SHP77 (cell line): ENCODE data around the gene HSPB3.
"Not testable (repeated sequence)": the region's sequence is repeated elsewhere in the genome, so short reads cannot be mapped to it uniquely, and the experiment has no call there.

ENCODE experiments used
- DNase-seq, 2 experiments: peaks; one replicate each; lab custom pipeline; 2025; lab: John Stamatoyannopoulos, UW

The HSPB3 gene

DNA sequence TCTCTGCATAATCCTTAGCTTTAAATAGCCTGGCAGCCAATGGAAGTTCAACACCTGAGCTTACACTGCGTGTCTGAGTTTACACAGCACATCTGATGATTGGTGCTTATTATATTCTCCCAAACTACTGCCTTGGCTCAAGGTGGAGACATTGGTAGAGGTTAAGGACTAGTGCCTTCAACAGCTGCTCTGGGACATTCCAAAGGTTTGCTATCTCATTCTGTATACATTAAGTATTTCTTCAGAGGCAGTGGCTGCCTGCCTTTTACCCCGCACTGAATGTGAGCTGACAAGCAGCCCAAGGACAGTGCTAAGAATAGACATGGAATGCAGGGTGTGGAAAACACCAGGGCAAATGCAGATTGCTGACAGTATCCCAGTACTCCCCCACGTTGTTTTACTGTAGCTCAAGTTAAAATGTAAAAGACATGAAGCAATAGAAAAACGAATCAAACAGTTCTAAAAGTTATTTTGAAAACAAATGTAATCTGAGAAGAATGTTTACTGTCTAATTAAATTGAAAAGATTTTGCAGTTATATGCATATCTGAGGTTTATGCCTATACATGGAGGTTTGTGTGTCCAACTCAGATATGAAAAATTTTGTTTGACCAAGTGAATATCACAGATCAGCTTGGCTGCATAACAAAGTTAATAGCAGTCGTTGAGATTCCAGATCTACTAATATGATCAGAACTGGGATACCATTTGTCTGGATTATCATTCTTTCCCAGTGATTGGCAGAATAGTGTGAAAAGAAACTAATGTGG lies 1.8 kb downstream of the HSPB3 start:
- no peak for DNase-seq

GRCh38 chr5:54458221-54458620 lies 2.7 kb downstream of the HSPB3 start:
- DNase-seq = no peak

DNA sequence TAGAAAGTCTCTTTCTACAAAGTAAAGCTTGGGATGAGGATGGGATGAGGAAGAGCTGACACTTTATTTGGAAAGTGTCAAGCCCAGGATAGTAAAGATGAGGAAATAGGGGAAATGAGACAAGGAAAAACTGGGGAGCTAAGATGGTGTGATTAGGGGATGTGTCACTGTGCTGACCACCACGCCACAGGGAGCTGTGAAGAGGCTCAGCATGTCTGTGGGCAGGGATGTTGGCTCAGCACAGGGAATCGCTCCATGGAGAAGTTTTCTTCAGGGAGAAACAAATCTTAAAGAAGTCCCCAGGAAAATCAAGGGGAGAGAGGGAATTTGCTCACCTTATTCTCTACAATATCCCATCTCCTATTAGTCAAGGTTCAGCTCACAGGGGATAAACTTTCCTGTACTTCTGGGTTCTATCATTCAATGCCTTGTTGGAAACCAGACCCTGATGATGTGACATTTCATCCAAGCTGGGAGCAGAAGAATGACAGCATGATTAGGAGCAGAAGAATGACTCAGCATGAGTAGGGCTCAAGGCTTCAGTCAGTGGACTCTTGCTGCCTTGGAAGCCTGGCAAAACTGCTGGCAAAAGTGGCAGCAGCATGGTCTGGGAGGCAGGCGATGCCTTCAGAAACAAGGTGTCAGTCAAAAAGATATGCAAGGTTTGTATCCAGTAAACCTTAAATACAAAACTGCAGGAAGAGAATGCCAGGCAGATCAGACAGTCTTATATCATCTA lies 4.9 kb downstream of the HSPB3 start:
- DNase-seq = no peak

GRCh38 chr5:54462281-54462680 lies 6.8 kb downstream of the HSPB3 start:
- no peak for DNase-seq

- DNase-seq = no peak
Measured at GRCh38 chr5:54463713-54464112, 8.2 kb downstream of the HSPB3 start.

- DNase-seq = no peak
Measured at GRCh38 chr5:54469622-54470021, 14.1 kb downstream of the HSPB3 start.

- DNase-seq = no peak
Measured at GRCh38 chr5:54470128-54470527, 14.6 kb downstream of the HSPB3 start.

GRCh38 chr5:54470677-54471076 lies 15.2 kb downstream of the HSPB3 start:
- DNase-seq = no peak

- no peak for DNase-seq
Measured at GRCh38 chr5:54471398-54471797, 15.9 kb downstream of the HSPB3 start.

DNA sequence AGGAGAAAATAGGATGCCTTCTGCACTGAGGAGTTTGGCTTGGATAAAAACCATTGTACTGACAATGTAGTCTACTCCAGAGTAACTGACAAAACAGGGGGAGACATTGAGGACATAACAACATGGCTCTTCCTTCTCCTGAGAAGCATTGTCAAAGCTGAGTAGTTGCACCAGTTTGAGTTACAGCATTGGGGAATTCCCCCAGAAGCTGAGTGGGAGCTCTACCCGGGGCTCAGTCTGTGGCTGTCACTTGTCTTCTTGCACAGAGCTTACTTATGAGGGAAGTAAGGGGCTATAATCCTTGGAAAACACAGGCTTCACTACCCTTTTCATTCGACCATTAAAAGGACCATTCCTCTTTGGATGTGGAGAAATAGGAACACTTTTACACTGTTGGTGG lies 21.2 kb downstream of the HSPB3 start:
- DNase-seq = no peak

DNA sequence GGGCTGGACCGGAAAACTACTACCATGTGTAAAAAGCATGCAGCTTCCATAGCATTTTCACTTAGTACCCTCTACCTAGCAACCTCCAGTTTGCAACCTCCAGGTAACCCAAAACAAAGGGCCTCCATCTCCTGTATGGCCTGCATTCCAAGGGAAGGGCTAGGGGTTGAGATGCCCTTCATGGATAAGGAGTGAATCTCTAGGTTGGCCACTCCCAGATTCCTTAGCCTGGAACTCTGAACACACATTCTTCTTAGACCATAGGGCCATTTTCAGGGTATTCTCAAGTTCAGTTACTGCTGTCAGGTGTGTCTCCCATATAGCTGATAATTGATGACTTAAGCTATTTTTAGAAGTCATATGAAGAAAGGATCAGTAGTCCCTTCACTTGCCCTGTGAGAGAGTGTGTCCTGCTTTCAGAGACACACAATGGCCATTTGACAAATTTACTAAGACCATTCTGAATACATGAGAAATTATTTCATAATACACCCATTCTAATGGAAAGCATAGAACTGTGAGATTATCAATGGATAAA lies 22.5 kb downstream of the HSPB3 start:
- no peak for DNase-seq

DNA sequence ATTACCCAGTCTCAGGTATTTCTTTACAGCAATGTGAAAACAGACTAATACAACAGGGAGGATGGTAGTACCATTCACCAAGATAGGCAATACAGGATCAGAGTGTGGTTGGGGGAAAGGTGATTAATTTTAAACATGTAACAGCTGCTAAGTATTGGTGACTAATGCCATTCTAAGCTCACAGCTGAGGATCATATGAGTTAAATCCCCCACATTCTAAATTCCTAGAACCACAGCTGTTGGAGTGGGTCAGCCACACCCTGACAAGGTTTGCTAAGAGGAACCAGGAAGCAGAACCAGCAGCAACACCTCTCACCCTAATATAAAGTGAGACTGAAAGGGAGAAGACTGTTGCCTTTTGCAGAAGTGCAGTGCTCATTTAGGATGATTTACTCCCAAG lies 24.8 kb downstream of the HSPB3 start:
- DNase-seq = no peak

DNA sequence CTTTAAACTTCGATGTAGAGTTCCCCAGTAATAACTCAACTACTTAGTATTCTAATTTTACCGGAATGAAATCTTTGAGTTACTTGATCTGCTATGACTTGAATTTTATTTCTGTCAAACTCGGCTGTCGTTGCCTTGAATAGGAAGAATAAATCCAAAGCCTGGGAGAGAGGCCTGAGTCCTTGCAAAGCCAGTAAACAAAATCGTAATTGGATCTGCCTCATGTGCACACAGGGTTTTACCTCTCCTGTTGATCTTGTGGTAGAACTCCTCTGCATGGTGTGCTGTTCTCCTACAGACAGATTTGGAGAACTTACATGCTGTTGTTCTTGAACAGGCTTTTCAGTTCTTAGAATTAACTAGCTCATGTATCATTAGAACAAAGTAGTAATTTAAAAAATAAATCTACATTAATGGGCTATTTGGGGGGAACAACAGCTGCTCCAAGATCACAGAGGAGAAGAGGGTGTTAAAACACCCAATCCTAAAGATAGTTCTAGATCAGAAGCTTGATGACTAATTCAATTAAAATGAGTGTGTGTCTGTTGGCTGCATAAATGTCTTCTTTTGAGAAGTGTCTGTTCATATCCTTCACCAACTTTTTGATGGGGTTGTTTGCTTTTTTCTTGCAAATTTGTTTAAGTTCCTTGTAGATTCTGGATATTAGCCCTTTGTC lies 28.9 kb downstream of the HSPB3 start:
- no peak for DNase-seq

GRCh38 chr5:54485659-54486058 lies 30.2 kb downstream of the HSPB3 start:
- not testable (repeated sequence) for DNase-seq

- not testable (repeated sequence) for DNase-seq
Measured at GRCh38 chr5:54489648-54489979, 34.1 kb downstream of the HSPB3 start.

DNA sequence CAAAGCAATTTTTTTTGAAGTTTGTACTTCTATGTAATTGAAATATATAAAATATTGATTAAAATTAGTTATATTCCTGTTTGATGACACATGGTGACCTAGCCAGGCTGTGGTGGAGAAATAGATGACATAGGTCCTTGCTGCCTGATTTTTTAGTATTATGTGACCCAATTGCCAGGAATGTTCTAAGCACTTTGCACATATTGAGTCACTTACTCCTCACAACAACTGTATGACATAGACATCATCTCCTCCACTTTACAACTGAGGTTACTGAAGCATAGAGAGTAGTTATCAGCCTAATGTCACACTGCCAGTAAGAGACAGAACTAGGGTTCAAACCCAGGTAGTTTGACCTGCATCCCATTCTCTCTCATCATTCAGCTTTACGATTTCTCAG lies 35.8 kb downstream of the HSPB3 start:
- DNase-seq = no peak

- DNase-seq = no peak
Measured at GRCh38 chr5:54492178-54492577, 36.7 kb downstream of the HSPB3 start.

DNA sequence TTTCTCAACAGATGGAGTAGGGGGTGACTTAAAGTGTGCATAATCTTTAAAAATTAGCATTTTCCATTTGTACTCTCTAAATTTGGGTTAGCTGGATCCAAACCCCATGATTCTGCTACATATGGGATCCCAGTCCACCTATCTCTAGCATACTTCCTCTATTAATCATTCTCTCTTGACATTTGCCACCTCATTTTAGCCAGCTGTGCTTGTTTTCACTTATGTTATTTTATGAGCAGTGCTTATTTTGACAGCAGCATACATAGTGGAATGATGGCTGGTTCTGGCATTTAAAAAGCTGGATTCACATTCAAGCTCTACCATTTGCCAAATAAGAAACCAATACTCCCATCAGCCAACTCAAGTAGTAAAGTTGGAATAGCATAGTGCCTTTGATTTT lies 39.5 kb downstream of the HSPB3 start:
- no peak for DNase-seq
